GM23338 (cell line): ENCODE results near the gene BMP8A. TPM values are rescaled to one million over a fixed set of nuclear protein-coding genes. Genes with fewer than 3 reads are reported as not detected.

ENCODE experiments used
- ATAC-seq: fragments of 200-7000 bp; cut with Tn5 transposase; 3 replicates; pipeline ENCODE4 v1.9.1; 2020
- DNase-seq: peaks from one replicate; pipeline ENCODE4 v3.0.0-alpha.2; 2015; ENCODE audit warnings: low spot score
- H2AFZ ChIP-seq: fragments of 200-600 bp; sonication (generic); 2 replicates; pipeline ENCODE4 v1.8.0; 2016; ENCODE audit warnings: antibody characterized with exemption, mild to moderate bottlenecking, moderate library complexity
- H3F3A ChIP-seq: fragments of 200-600 bp; sonication (generic); replicated peaks from 2 replicates; pipeline ENCODE4 v1.8.0; 2017; ENCODE audit warnings: antibody characterized with exemption, mixed run types, low read depth
- H3K27ac ChIP-seq: fragments of 200-600 bp; sonication (generic); 2 replicates; pipeline ENCODE4 v1.6.1; 2016; ENCODE audit warnings: low read depth
- H3K27me3 ChIP-seq: fragments of 200-600 bp; sonication (generic); 2 replicates; pipeline ENCODE4 v1.8.0; 2016; ENCODE audit warnings: mild to moderate bottlenecking, mixed run types, moderate library complexity; ENCODE audit not compliant: insufficient read depth
- H3K36me3 ChIP-seq: fragments of 200-600 bp; sonication (generic); 2 replicates; pipeline ENCODE4 v1.8.0; 2016; ENCODE audit warnings: mild to moderate bottlenecking; ENCODE audit not compliant: insufficient read depth
- H3K4me1 ChIP-seq: fragments of 200-600 bp; sonication (generic); 2 replicates; pipeline ENCODE4 v1.8.0; 2016; ENCODE audit warnings: mild to moderate bottlenecking, moderate library complexity; ENCODE audit not compliant: insufficient read depth
- H3K4me2 ChIP-seq: fragments of 200-600 bp; sonication (generic); 2 replicates; pipeline ENCODE4 v1.7.1; 2017; ENCODE audit warnings: mixed run types
- H3K4me3 ChIP-seq: fragments of 200-600 bp; sonication (generic); 2 replicates; pipeline ENCODE4 v1.6.1; 2016; ENCODE audit warnings: mixed run types
- H3K79me2 ChIP-seq: fragments of 200-600 bp; sonication (generic); replicated peaks from 2 replicates; pipeline ENCODE4 v1.8.0; 2017; ENCODE audit warnings: mild to moderate bottlenecking; ENCODE audit not compliant: insufficient read depth
- H3K9me2 ChIP-seq: fragments of 200-600 bp; sonication (generic); 2 replicates; pipeline ENCODE4 v1.8.0; 2017; ENCODE audit not compliant: insufficient read depth
- H4K20me1 ChIP-seq: fragments of 200-600 bp; sonication (generic); replicated peaks from 2 replicates; pipeline ENCODE4 v1.8.0; 2017; ENCODE audit warnings: mild to moderate bottlenecking; ENCODE audit not compliant: insufficient read depth
- H3K27ac Mint-ChIP-seq: 2 replicates; pipeline ENCODE4 v1.8.0; 2020; ENCODE audit warnings: inconsistent platforms, mild to moderate bottlenecking, moderate library complexity, mixed read lengths
- H3K27me3 Mint-ChIP-seq: 3 replicates; pipeline ENCODE4 v1.8.0; 2022; ENCODE audit warnings: low read depth, mild to moderate bottlenecking, moderate library complexity, mixed read lengths, inconsistent platforms; ENCODE audit not compliant: insufficient read depth, poor library complexity
- H3K36me3 Mint-ChIP-seq: 3 replicates; pipeline ENCODE4 v1.8.0; 2021; ENCODE audit warnings: low read depth, mild to moderate bottlenecking, inconsistent platforms, moderate library complexity, mixed read lengths
- H3K4me1 Mint-ChIP-seq: 3 replicates; pipeline ENCODE4 v1.8.0; 2020; ENCODE audit warnings: mild to moderate bottlenecking, inconsistent platforms, mixed read lengths
- H3K4me3 Mint-ChIP-seq: 3 replicates; pipeline ENCODE4 v1.8.0; 2021; ENCODE audit warnings: moderate library complexity, mild to moderate bottlenecking, inconsistent platforms, mixed read lengths
- H3K9me3 Mint-ChIP-seq: 3 replicates; pipeline ENCODE4 v1.8.0; 2020; ENCODE audit warnings: moderate library complexity, mild to moderate bottlenecking, inconsistent platforms, mixed read lengths
- CREB1 ChIP-seq: fragments of 250-450 bp; sonication (Bioruptor Pico); IDR thresholded peaks from 2 replicates; pipeline ENCODE4 v1.5.0; 2020; ENCODE audit warnings: low read depth, mild to moderate bottlenecking, moderate library complexity
- CTCF ChIP-seq, 2 experiments: fragments of 200-600 bp in 1 of 2; sonication (generic) in 1 of 2; conservative IDR thresholded peaks; 2 replicates each; pipeline versions ENCODE4 v1.5.1 to v1.6.1; 2016 to 2017; ENCODE audit warnings: antibody characterized with exemption in 2 of 2, low read depth in 2 of 2, mild to moderate bottlenecking in 2 of 2, moderate library complexity in 1 of 2
- ETS1 ChIP-seq: IDR thresholded peaks from 2 replicates; pipeline ENCODE4 v1.6.1; 2016; ENCODE audit warnings: antibody characterized with exemption
- EZH2 ChIP-seq: fragments of 200-600 bp; sonication (generic); IDR thresholded peaks from one replicate; pipeline ENCODE4 v1.8.0; 2017; ENCODE audit warnings: antibody characterized with exemption, mild to moderate bottlenecking, low read depth; ENCODE audit not compliant: unreplicated experiment
- EZH2phosphoT487 ChIP-seq: fragments of 200-600 bp; sonication (generic); IDR thresholded peaks from one replicate; pipeline ENCODE4 v1.8.1; 2018; ENCODE audit warnings: antibody characterized with exemption; ENCODE audit not compliant: unreplicated experiment
- JUNB ChIP-seq: IDR thresholded peaks from one replicate; pipeline ENCODE4 v1.6.1; 2016; ENCODE audit warnings: antibody characterized with exemption; ENCODE audit not compliant: unreplicated experiment
- NANOG ChIP-seq: IDR thresholded peaks from 2 replicates; pipeline ENCODE4 v1.6.1; 2016; ENCODE audit warnings: antibody characterized with exemption, borderline replicate concordance
- POLR2AphosphoS5 ChIP-seq: IDR thresholded peaks from 2 replicates; pipeline ENCODE4 v1.6.1; 2016; ENCODE audit warnings: antibody characterized with exemption, low read depth
- STAT1 ChIP-seq: IDR thresholded peaks from one replicate; pipeline ENCODE4 v1.6.1; 2016; ENCODE audit warnings: antibody characterized with exemption; ENCODE audit not compliant: unreplicated experiment
- ZNF114 ChIP-seq: fragments of 250-450 bp; sonication (Bioruptor Pico); IDR thresholded peaks from 2 replicates; pipeline ENCODE4 v1.5.0; 2020; ENCODE audit warnings: mild to moderate bottlenecking, moderate library complexity
- ZNF331 ChIP-seq: fragments of 250-450 bp; sonication (Bioruptor Pico); IDR thresholded peaks from 2 replicates; pipeline ENCODE4 v1.5.0; 2020; ENCODE audit warnings: low read depth, mild to moderate bottlenecking, moderate library complexity
- polyA plus RNA-seq: library from polyadenylated mRNA; unstranded; fragments of >200 nt; fragmentation: Nextera tagmentation; extraction: Ambion mirVana; gene quantifications from 2 replicates; pipeline ENCODE4 v1.2.1, GENCODE V29; 2016
- total RNA-seq: library from RNA; depleted of rRNA; stranded (reverse); fragments of >200 nt; shearing (Covaris generic); gene quantifications from 2 replicates; pipeline ENCODE4 v1.2.3, GENCODE V29; 2014
- TF ChIP-seq, protein P1 (sequence below): fragments of 250-450 bp; sonication (Bioruptor Pico); IDR thresholded peaks from 2 replicates; pipeline ENCODE4 v1.5.0; 2020; ENCODE audit warnings: mild to moderate bottlenecking, moderate library complexity
- TF ChIP-seq, protein P2 (sequence below): IDR thresholded peaks from one replicate; pipeline ENCODE4 v1.6.1; 2018; ENCODE audit warnings: antibody characterized with exemption; ENCODE audit not compliant: unreplicated experiment

The BMP8A gene
- total and polyA plus RNA-seq, 2 experiments from 2014 or later = 0.34 to 0.63 TPM

- Histone ChIP-seq H3K27ac (no peak overlapping the region), H3F3A (no peaks in the 10 kb centered on the region), H3K4me2 (no peak overlapping the region), H3K4me1 (no peaks in the 10 kb centered on the region), H3K36me3 (no peaks in the 10 kb centered on the region), H4K20me1 (no peaks in the 10 kb centered on the region; the same call in none of the 2 replicates), H3K4me3 (no peak overlapping the region), H2AFZ (no peak overlapping the region), H3K9me2 (no peaks in the 10 kb centered on the region), H3K79me2 (no peaks in the 10 kb centered on the region), H3K27me3 (no peaks in the 10 kb centered on the region)
- no peak for TF ChIP-seq POLR2AphosphoS5
- TF ChIP-seq ZNF331 (CRISPR knock-in tag) = no peak
- no peak for TF ChIP-seq ZNF114 (CRISPR knock-in tag)
- no peak for TF ChIP-seq CREB1
- TF ChIP-seq EZH2 = no peak
- no peak for TF ChIP-seq JUNB
- TF ChIP-seq ETS1 = no peak
- TF ChIP-seq STAT1 = no peak
- TF ChIP-seq NANOG = no peak
- TF ChIP-seq, protein P1, sequence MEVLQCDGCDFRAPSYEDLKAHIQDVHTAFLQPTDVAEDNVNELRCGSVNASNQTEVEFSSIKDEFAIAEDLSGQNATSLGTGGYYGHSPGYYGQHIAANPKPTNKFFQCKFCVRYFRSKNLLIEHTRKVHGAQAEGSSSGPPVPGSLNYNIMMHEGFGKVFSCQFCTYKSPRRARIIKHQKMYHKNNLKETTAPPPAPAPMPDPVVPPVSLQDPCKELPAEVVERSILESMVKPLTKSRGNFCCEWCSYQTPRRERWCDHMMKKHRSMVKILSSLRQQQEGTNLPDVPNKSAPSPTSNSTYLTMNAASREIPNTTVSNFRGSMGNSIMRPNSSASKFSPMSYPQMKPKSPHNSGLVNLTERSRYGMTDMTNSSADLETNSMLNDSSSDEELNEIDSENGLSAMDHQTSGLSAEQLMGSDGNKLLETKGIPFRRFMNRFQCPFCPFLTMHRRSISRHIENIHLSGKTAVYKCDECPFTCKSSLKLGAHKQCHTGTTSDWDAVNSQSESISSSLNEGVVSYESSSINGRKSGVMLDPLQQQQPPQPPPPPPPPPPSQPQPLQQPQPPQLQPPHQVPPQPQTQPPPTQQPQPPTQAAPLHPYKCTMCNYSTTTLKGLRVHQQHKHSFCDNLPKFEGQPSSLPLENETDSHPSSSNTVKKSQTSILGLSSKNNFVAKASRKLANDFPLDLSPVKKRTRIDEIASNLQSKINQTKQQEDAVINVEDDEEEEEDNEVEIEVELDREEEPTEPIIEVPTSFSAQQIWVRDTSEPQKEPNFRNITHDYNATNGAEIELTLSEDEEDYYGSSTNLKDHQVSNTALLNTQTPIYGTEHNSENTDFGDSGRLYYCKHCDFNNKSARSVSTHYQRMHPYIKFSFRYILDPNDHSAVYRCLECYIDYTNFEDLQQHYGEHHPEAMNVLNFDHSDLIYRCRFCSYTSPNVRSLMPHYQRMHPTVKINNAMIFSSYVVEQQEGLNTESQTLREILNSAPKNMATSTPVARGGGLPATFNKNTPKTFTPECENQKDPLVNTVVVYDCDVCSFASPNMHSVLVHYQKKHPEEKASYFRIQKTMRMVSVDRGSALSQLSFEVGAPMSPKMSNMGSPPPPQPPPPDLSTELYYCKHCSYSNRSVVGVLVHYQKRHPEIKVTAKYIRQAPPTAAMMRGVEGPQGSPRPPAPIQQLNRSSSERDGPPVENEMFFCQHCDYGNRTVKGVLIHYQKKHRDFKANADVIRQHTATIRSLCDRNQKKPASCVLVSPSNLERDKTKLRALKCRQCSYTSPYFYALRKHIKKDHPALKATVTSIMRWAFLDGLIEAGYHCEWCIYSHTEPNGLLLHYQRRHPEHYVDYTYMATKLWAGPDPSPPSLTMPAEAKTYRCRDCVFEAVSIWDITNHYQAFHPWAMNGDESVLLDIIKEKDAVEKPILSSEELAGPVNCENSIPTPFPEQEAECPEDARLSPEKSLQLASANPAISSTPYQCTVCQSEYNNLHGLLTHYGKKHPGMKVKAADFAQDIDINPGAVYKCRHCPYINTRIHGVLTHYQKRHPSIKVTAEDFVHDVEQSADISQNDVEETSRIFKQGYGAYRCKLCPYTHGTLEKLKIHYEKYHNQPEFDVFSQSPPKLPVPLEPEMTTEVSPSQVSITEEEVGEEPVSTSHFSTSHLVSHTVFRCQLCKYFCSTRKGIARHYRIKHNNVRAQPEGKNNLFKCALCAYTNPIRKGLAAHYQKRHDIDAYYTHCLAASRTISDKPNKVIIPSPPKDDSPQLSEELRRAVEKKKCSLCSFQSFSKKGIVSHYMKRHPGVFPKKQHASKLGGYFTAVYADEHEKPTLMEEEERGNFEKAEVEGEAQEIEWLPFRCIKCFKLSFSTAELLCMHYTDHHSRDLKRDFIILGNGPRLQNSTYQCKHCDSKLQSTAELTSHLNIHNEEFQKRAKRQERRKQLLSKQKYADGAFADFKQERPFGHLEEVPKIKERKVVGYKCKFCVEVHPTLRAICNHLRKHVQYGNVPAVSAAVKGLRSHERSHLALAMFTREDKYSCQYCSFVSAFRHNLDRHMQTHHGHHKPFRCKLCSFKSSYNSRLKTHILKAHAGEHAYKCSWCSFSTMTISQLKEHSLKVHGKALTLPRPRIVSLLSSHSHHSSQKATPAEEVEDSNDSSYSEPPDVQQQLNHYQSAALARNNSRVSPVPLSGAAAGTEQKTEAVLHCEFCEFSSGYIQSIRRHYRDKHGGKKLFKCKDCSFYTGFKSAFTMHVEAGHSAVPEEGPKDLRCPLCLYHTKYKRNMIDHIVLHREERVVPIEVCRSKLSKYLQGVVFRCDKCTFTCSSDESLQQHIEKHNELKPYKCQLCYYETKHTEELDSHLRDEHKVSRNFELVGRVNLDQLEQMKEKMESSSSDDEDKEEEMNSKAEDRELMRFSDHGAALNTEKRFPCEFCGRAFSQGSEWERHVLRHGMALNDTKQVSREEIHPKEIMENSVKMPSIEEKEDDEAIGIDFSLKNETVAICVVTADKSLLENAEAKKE (CRISPR knock-in tag) = no peak
- TF ChIP-seq, protein P2, sequence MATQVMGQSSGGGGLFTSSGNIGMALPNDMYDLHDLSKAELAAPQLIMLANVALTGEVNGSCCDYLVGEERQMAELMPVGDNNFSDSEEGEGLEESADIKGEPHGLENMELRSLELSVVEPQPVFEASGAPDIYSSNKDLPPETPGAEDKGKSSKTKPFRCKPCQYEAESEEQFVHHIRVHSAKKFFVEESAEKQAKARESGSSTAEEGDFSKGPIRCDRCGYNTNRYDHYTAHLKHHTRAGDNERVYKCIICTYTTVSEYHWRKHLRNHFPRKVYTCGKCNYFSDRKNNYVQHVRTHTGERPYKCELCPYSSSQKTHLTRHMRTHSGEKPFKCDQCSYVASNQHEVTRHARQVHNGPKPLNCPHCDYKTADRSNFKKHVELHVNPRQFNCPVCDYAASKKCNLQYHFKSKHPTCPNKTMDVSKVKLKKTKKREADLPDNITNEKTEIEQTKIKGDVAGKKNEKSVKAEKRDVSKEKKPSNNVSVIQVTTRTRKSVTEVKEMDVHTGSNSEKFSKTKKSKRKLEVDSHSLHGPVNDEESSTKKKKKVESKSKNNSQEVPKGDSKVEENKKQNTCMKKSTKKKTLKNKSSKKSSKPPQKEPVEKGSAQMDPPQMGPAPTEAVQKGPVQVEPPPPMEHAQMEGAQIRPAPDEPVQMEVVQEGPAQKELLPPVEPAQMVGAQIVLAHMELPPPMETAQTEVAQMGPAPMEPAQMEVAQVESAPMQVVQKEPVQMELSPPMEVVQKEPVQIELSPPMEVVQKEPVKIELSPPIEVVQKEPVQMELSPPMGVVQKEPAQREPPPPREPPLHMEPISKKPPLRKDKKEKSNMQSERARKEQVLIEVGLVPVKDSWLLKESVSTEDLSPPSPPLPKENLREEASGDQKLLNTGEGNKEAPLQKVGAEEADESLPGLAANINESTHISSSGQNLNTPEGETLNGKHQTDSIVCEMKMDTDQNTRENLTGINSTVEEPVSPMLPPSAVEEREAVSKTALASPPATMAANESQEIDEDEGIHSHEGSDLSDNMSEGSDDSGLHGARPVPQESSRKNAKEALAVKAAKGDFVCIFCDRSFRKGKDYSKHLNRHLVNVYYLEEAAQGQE = no peak
- no peak for TF ChIP-seq EZH2phosphoT487
- no peak for TF ChIP-seq CTCF (conservative IDR thresholded peaks at IDR 0.05; ENCODE audit: low read depth in 2 of 2)
- DNase-seq (no peak), ATAC-seq (no peak)
- H3K27ac Mint-ChIP-seq = no peak overlapping the region
- no peaks in the 10 kb centered on the region for H3K9me3 Mint-ChIP-seq
- no peak overlapping the region; the same call in 2 of the 3 replicates for H3K4me3 Mint-ChIP-seq
- peaks cover 2% of the 10 kb centered on the region; the same call in 2 of the 3 replicates for H3K4me1 Mint-ChIP-seq
- peaks cover 3% of the 10 kb centered on the region for H3K27me3 Mint-ChIP-seq
- peaks cover 3% of the 10 kb centered on the region; the same call in 2 of the 3 replicates for H3K36me3 Mint-ChIP-seq
Observed at GRCh38 chr1:39524591-39525365, 33.3 kb downstream of the BMP8A start.
